ENCODE results near the gene TUBB6. TPM values are rescaled to one million over a fixed set of nuclear protein-coding genes. Genes with fewer than 3 reads are reported as not detected.

Gene TUBB6
- total and polyA plus RNA-seq, 2 donors (not counting 3 experiments of a cell fraction or from before 2014, with no cell fraction given), result 440 to 747 TPM

- TF ChIP-seq POLR2AphosphoS5 (IDR thresholded peaks at IDR 0.05; ENCODE audit: insufficient read depth, low read depth, low read length) (no peak), CTCF (IDR thresholded peaks at IDR 0.05; ENCODE audit: extremely low read depth in 1 of 2, insufficient read depth in 1 of 2, low read depth in 1 of 2, low read length in 2 of 2) (no peak), MAX (IDR thresholded peaks at IDR 0.05; ENCODE audit: insufficient read depth, insufficient read length) (no peak), JUN (IDR thresholded peaks at IDR 0.05; ENCODE audit: borderline replicate concordance, insufficient read depth, insufficient read length, low read depth) (no peak), FOS (IDR thresholded peaks at IDR 0.05; ENCODE audit: borderline replicate concordance, insufficient read depth, low read length) (no peak), EZH2 (IDR thresholded peaks at IDR 0.05; ENCODE audit: borderline replicate concordance, low read depth, low read length, severe bottlenecking) (no peak), POLR2A (IDR thresholded peaks at IDR 0.05; ENCODE audit: low read depth, low read length) (no peak), MYC (IDR thresholded peaks at IDR 0.05; ENCODE audit: low read depth, low read length) (no peak), GATA2 (IDR thresholded peaks at IDR 0.05; ENCODE audit: insufficient read depth, insufficient read length, low read depth, low read length) (no peak)
- Histone ChIP-seq H3K27ac (ENCODE audit: insufficient read depth, low read depth, low read length) (no peak overlapping the region), H3K79me2 (ENCODE audit: control insufficient read depth, insufficient read depth, low read length) (peaks cover 15% of the 10 kb centered on the region), H3K9me1 (replicated peaks; ENCODE audit: control insufficient read depth, extremely low read depth, insufficient read depth, low read length) (no peaks in the 10 kb centered on the region), H3K4me3 (replicated peaks in 1 of 3; ENCODE audit: insufficient read depth in 1 of 3, low read depth in 1 of 3, low read length in 3 of 3) (no peak overlapping the region), H3K4me2 (ENCODE audit: insufficient read depth, low read length) (no peak overlapping the region), H2AFZ (ENCODE audit: low read depth, low read length) (no peak overlapping the region), H3K9me3 (replicated peaks; ENCODE audit: control insufficient read depth, insufficient read depth, low read length) (no peaks in the 10 kb centered on the region), H4K20me1 (replicated peaks; ENCODE audit: control insufficient read depth, extremely low read depth, insufficient read depth, low read length) (no peaks in the 10 kb centered on the region), H3K27me3 (ENCODE audit: control insufficient read depth in 2 of 2, insufficient read depth in 2 of 2, low read length in 2 of 2) (no peaks in the 10 kb centered on the region), H3K36me3 (ENCODE audit: control insufficient read depth in 2 of 2, extremely low read depth in 1 of 2, insufficient read depth in 2 of 2, low read length in 2 of 2) (no peaks in the 10 kb centered on the region), H3K9ac (replicated peaks; ENCODE audit: extremely low read depth, insufficient read depth, low read length) (no peak overlapping the region), H3K4me1 (ENCODE audit: control insufficient read depth, extremely low read depth, insufficient read depth, low read length) (peaks cover 10% of the 10 kb centered on the region)
- DNase-seq (ENCODE audit: low read depth, low spot score) (no peak), FAIRE-seq (no peak)
- POLR2A ChIA-PET, result no interaction called here
- no TSS peak for BruUV-seq (replicated peaks)
- CTCF ChIA-PET, result interaction anchor here (2.0 kb wide), 1 partner anchor 30 kb away, joined by 9 read pairs; no protein-coding TSS in a partner anchor
- dilution Hi-C loops (cut with MboI; ENCODE audit: extremely low pct_ligation_motif_present, low sequenced_read_pairs), result no loop called here
- intact Hi-C loops (cut with micrococcal nuclease), result no loop called here
These were observed 5.5 kb upstream of the TUBB6 start for GRCh38 chr18:12302391-12303147.

Data from endothelial cell of umbilical vein (primary cell).